ENCODE results near the gene C1orf232. TPM values are rescaled to one million over a fixed set of nuclear protein-coding genes. Genes with fewer than 3 reads are reported as not detected.

Gene C1orf232
- total RNA-seq, 1 experiment from 2014 or later, result not detected

DNA sequence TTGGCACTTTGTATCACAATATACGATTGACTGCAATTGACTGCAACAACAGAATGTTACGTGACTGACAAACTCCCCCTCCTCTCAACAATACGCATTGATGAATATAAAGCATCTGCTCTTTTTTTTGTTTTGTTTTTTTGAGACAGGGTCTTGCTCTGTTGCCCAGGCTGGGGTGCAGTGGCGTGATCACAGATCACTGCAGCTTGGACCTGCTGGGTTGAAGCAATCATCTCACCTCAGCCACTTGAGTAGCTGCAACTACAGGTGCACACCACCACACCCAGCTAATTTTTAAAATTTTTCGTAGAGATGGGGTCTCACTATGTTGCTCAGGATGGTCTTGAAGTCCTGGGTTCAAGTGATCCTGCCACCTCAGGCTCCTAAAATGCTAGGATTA, 44.0 kb upstream of the C1orf232 start:
- ChIA-PET POLR2A (ENCODE audit: low non-redundant PET) (no interaction called here), CTCF (no interaction called here)
- H3K36me3 ChIP-seq (ENCODE audit: insufficient read depth, low read length, poor library complexity, severe bottlenecking), result no peaks in the 10 kb centered on the region
- TF ChIP-seq, protein P1, sequence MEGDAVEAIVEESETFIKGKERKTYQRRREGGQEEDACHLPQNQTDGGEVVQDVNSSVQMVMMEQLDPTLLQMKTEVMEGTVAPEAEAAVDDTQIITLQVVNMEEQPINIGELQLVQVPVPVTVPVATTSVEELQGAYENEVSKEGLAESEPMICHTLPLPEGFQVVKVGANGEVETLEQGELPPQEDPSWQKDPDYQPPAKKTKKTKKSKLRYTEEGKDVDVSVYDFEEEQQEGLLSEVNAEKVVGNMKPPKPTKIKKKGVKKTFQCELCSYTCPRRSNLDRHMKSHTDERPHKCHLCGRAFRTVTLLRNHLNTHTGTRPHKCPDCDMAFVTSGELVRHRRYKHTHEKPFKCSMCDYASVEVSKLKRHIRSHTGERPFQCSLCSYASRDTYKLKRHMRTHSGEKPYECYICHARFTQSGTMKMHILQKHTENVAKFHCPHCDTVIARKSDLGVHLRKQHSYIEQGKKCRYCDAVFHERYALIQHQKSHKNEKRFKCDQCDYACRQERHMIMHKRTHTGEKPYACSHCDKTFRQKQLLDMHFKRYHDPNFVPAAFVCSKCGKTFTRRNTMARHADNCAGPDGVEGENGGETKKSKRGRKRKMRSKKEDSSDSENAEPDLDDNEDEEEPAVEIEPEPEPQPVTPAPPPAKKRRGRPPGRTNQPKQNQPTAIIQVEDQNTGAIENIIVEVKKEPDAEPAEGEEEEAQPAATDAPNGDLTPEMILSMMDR (conservative IDR thresholded peaks at IDR 0.05; ENCODE audit: low read depth, low read length), result no peak
- TF ChIP-seq EZH2 (IDR thresholded peaks at IDR 0.05; ENCODE audit: borderline replicate concordance, low read depth, low read length, poor library complexity, severe bottlenecking), result no peak
- DNase-seq (ENCODE audit: low spot score), result no peak
- intact Hi-C loops (cut with micrococcal nuclease; ENCODE audit: unreplicated experiment), result no loop called here
- no peak overlapping the region for H3K4me3 ChIP-seq (ENCODE audit: low read depth, low read length, poor library complexity, severe bottlenecking)
- no peak overlapping the region for H3K27ac ChIP-seq (ENCODE audit: low read depth, low read length, poor library complexity, severe bottlenecking)
- no peaks in the 10 kb centered on the region for H3K9me3 ChIP-seq (ENCODE audit: low read depth, low read length, poor library complexity, severe bottlenecking)
- no peaks in the 10 kb centered on the region for H3K27me3 ChIP-seq (replicated peaks; ENCODE audit: insufficient read depth, low read depth, low read length, poor library complexity)
- no TSS peak for BruUV-seq (replicated peaks)
- H3K4me1 ChIP-seq (ENCODE audit: insufficient read depth, low read length, poor library complexity, severe bottlenecking), result no peaks in the 10 kb centered on the region

DNA sequence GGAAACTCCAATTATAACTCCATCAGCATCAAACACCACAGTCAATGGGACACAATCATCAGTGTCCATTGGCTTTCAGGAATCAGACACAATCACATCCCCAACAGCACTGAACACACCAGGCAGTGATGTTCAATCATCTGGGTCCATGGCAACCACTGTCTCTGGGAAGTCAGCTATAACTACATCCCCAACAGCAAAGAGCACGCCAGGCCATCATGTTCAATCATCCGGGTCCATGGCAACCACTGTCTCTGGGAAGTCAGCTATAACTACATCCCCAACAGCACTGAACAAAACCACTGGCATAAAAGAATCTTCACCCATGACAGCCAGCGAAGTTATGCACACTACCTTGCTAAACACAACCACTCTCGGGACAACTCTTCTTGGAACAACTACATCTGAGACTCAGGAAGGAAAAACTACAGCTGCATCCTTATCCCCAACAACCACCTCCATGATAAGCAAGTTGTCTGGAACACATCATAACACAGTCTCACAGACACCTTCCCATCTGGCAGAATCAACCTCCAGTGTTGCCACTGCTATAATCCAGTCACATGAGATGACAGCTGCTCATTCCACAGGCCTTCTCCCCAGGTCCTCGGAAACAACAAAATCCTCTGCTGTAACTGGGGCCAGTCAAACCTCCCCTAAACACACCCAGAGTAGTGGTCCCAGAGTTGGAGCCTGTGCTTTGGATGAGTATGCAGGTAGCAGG, 41.5 kb upstream of the C1orf232 start:
- CTCF ChIA-PET, result no interaction called here
- TF ChIP-seq, protein P1 (conservative IDR thresholded peaks at IDR 0.05; ENCODE audit: low read depth, low read length), result no peak
- TF ChIP-seq EZH2 (IDR thresholded peaks at IDR 0.05; ENCODE audit: borderline replicate concordance, low read depth, low read length, poor library complexity, severe bottlenecking), result no peak
- intact Hi-C loops (cut with micrococcal nuclease; ENCODE audit: unreplicated experiment), result no loop called here
- no peak for DNase-seq (ENCODE audit: low spot score)
- no peak overlapping the region for H3K27ac ChIP-seq (ENCODE audit: low read depth, low read length, poor library complexity, severe bottlenecking)
- H3K27me3 ChIP-seq (replicated peaks; ENCODE audit: insufficient read depth, low read depth, low read length, poor library complexity), result no peaks in the 10 kb centered on the region
- POLR2A ChIA-PET (ENCODE audit: low non-redundant PET), result no interaction called here
- BruUV-seq (replicated peaks), result no TSS peak
- no peaks in the 10 kb centered on the region for H3K36me3 ChIP-seq (ENCODE audit: insufficient read depth, low read length, poor library complexity, severe bottlenecking)
- H3K4me1 ChIP-seq (ENCODE audit: insufficient read depth, low read length, poor library complexity, severe bottlenecking), result no peaks in the 10 kb centered on the region
- no peak overlapping the region for H3K4me3 ChIP-seq (ENCODE audit: low read depth, low read length, poor library complexity, severe bottlenecking)
- no peaks in the 10 kb centered on the region for H3K9me3 ChIP-seq (ENCODE audit: low read depth, low read length, poor library complexity, severe bottlenecking)

DNA sequence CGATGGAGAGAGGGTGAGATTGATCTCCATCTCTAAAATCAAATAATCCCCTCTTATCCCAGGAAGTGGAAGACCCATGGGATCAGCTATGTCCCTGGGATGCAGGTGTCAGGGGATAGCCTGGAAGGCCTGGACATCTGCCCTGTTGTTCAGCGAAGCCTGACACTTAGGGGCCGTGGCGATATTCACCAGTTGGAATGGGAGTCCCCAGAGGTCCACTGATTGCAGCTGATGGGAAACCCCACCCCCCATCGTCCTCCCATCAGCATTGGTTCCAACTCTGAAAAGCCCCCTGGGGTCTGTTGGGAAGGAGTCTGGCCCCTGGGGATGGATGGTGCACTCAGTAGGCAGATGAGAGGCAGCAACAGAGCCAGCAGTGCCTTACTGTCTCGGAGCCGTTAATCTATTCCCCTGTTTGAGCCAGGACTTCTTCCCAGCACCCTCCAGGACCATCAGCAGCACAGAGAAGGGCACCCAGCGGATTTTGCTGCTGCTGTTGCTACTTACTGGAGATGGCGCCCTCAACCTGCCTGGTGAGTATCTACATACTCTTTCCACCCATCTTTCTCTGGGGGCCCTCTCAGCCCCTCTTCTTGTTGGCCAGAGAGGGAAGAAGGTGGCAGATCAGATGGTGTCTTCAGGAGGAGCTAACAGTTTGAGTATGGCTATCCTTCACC, 35.0 kb upstream of the C1orf232 start:
- H3K4me1 ChIP-seq (ENCODE audit: insufficient read depth, low read length, poor library complexity, severe bottlenecking), result no peaks in the 10 kb centered on the region

More for the DNA sequence above, 35.0 kb upstream of the C1orf232 start:
- H3K27me3 ChIP-seq (replicated peaks; ENCODE audit: insufficient read depth, low read depth, low read length, poor library complexity), result no peaks in the 10 kb centered on the region
- BruUV-seq (replicated peaks), result no TSS peak
- H3K9me3 ChIP-seq (ENCODE audit: low read depth, low read length, poor library complexity, severe bottlenecking), result no peaks in the 10 kb centered on the region
- H3K27ac ChIP-seq (ENCODE audit: low read depth, low read length, poor library complexity, severe bottlenecking), result no peak overlapping the region
- TF ChIP-seq, protein P1 (conservative IDR thresholded peaks at IDR 0.05; ENCODE audit: low read depth, low read length), result no peak
- TF ChIP-seq EZH2 (IDR thresholded peaks at IDR 0.05; ENCODE audit: borderline replicate concordance, low read depth, low read length, poor library complexity, severe bottlenecking), result no peak
- no peaks in the 10 kb centered on the region for H3K36me3 ChIP-seq (ENCODE audit: insufficient read depth, low read length, poor library complexity, severe bottlenecking)
- intact Hi-C loops (cut with micrococcal nuclease; ENCODE audit: unreplicated experiment), result no loop called here
- ChIA-PET POLR2A (ENCODE audit: low non-redundant PET) (no interaction called here), CTCF (no interaction called here)
- H3K4me3 ChIP-seq (ENCODE audit: low read depth, low read length, poor library complexity, severe bottlenecking), result no peak overlapping the region
- no peak for DNase-seq (ENCODE audit: low spot score)

Measured in A673 (cell line).